ENCODE measurements around the gene KIRREL1.

GRCh38 chr1:158075078-158075477, 81.6 kb downstream of the KIRREL1 start:
- TF ChIP-seq YY1 (IDR thresholded peaks at IDR 0.05; ENCODE audit: insufficient read depth, insufficient read length) (no peak), ZNF274 (IDR thresholded peaks at IDR 0.05; ENCODE audit: low read depth, low read length) (no peak)

Measured in NT2/D1 (cell line).